T-helper 1 cell treated with Interleukin-12 subunit alpha and Interleukin-12 subunit beta and Interleukin-4 antibody, amounts not matched to agents 30 μg/mL and 1 μg/mL, for 36 hours (primary cell): ENCODE measurements around the gene HSBP1.

Experiments
- H3K27ac Mint-ChIP-seq: one replicate; pipeline ENCODE4 v1.8.0; 2021; ENCODE audit warnings: mild to moderate bottlenecking, mixed read lengths
- H3K27me3 Mint-ChIP-seq: one replicate; pipeline ENCODE4 v1.8.0; 2021; ENCODE audit warnings: low read depth, mixed read lengths
- H3K36me3 Mint-ChIP-seq: one replicate; pipeline ENCODE4 v1.8.0; 2021; ENCODE audit warnings: low read depth, mixed read lengths
- H3K4me1 Mint-ChIP-seq: one replicate; pipeline ENCODE4 v1.8.0; 2021; ENCODE audit warnings: low read depth, mixed read lengths
- H3K4me3 Mint-ChIP-seq: one replicate; pipeline ENCODE4 v1.8.0; 2021; ENCODE audit warnings: mild to moderate bottlenecking, moderate library complexity, mixed read lengths
- H3K9me3 Mint-ChIP-seq: one replicate; pipeline ENCODE4 v1.8.0; 2021; ENCODE audit warnings: mixed read lengths

HSBP1 gene

GRCh38 chr16:83842291-83842690 lies 34.5 kb downstream of the HSBP1 start:
- H3K27ac Mint-ChIP-seq: no peak overlapping the region
- no peaks in the 10 kb centered on the region for H3K9me3 Mint-ChIP-seq
- H3K4me1 Mint-ChIP-seq: no peaks in the 10 kb centered on the region
- no peak overlapping the region for H3K4me3 Mint-ChIP-seq
- H3K36me3 Mint-ChIP-seq: no peaks in the 10 kb centered on the region
- peaks cover 44% of the 10 kb centered on the region for H3K27me3 Mint-ChIP-seq

DNA sequence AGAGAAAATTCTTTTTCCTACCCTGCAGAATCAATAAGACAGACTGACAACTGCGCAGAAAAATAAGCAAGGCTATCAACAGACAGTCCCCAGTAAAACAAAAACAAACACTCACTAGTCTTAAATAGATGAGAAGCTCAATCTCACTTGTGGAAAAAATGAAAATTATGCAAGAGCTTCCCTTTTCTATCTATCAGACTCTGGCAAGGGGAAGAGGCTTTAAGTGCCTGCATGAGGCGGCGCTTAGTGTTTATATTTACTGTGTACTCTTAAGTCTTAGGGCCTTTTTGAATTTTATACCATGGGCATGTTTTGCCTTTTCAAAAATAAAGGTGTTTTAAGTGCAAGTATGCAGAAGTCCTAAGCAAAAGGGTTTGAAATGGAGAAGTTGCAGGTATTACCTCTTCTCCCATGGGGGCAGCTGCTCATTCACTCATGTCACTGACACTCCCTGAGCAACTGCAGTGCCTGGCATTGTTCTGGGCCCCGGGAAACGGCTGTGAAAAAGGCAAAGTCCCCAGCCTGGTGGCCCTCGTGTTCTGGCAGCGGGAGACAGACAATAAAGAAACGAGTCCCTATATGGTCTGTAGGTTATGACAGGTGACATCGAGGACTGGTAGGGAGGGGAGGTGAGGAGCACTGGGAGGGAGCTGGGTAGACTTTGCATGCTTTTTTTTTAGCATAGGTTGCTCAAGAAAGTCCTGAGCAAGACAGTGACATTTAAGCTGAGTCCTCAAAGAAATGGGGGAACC lies 35.2 kb downstream of the HSBP1 start:
- no peaks in the 10 kb centered on the region for H3K4me1 Mint-ChIP-seq
- no peak overlapping the region for H3K4me3 Mint-ChIP-seq
- H3K27me3 Mint-ChIP-seq: peaks cover 38% of the 10 kb centered on the region
- no peaks in the 10 kb centered on the region for H3K9me3 Mint-ChIP-seq
- H3K36me3 Mint-ChIP-seq: no peaks in the 10 kb centered on the region
- no peak overlapping the region for H3K27ac Mint-ChIP-seq

DNA sequence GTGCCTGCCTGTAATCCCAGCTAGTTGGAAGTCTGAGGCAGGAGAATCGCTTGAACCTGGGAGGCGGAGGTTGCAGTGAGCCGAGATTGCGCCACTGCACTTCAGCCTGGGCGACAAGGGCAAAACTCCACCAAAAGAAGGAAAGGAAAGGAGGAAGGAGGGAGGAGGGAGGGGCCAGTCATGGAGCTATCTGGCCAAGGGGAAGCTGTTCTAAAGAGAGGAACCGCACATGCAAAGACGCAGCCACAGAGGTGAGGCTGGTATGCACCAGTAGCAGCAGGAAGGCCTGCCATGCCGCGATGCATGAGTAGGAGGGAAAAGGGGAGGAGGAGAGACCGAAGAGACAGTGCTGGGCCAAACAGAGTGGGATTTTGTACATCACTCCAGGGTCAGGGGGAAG lies 35.9 kb downstream of the HSBP1 start:
- H3K27me3 Mint-ChIP-seq: peaks cover 32% of the 10 kb centered on the region
- H3K36me3 Mint-ChIP-seq: no peaks in the 10 kb centered on the region
- H3K4me1 Mint-ChIP-seq: no peaks in the 10 kb centered on the region
- no peaks in the 10 kb centered on the region for H3K9me3 Mint-ChIP-seq
- H3K27ac Mint-ChIP-seq: no peak overlapping the region
- no peak overlapping the region for H3K4me3 Mint-ChIP-seq

- no peaks in the 10 kb centered on the region for H3K9me3 Mint-ChIP-seq
- H3K36me3 Mint-ChIP-seq: no peaks in the 10 kb centered on the region
- peaks cover 20% of the 10 kb centered on the region for H3K27me3 Mint-ChIP-seq
- H3K4me3 Mint-ChIP-seq: no peak overlapping the region
- H3K27ac Mint-ChIP-seq: no peak overlapping the region
- no peaks in the 10 kb centered on the region for H3K4me1 Mint-ChIP-seq
These were observed 37.5 kb downstream of the HSBP1 start for GRCh38 chr16:83845263-83845662.

GRCh38 chr16:83847371-83848225 lies 39.8 kb downstream of the HSBP1 start:
- Mint-ChIP-seq H3K27me3 (peaks cover 13% of the 10 kb centered on the region), H3K36me3 (no peaks in the 10 kb centered on the region), H3K27ac (no peak overlapping the region), H3K4me3 (no peak overlapping the region), H3K4me1 (no peaks in the 10 kb centered on the region), H3K9me3 (no peaks in the 10 kb centered on the region)

GRCh38 chr16:83849421-83849820 lies 41.6 kb downstream of the HSBP1 start:
- no peaks in the 10 kb centered on the region for H3K36me3 Mint-ChIP-seq
- H3K4me3 Mint-ChIP-seq: no peak overlapping the region
- H3K27me3 Mint-ChIP-seq: peaks cover 8% of the 10 kb centered on the region
- no peak overlapping the region for H3K27ac Mint-ChIP-seq
- no peaks in the 10 kb centered on the region for H3K4me1 Mint-ChIP-seq
- no peaks in the 10 kb centered on the region for H3K9me3 Mint-ChIP-seq

DNA sequence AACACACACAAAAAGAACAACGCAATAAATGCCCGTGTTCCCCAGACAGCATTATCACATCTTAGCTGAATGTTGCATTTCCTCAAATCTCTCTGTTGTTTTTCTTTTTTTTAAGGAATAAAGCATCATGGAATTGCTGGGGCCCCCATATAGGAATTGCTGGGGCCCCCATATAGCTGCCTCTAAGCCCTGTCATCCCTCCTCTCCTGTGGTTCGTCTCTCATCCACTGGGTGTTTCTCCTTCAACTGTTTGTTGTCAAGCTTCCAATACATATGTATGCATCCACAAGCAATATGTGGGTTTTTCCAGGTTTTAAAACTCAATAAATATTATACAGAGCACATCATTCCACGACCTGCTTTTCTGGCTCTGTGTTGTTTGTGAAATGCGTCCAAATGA lies 43.2 kb downstream of the HSBP1 start:
- no peaks in the 10 kb centered on the region for H3K4me1 Mint-ChIP-seq
- H3K27me3 Mint-ChIP-seq: peaks cover 8% of the 10 kb centered on the region
- no peak overlapping the region for H3K27ac Mint-ChIP-seq
- no peak overlapping the region for H3K4me3 Mint-ChIP-seq
- H3K36me3 Mint-ChIP-seq: no peaks in the 10 kb centered on the region
- H3K9me3 Mint-ChIP-seq: no peaks in the 10 kb centered on the region

DNA sequence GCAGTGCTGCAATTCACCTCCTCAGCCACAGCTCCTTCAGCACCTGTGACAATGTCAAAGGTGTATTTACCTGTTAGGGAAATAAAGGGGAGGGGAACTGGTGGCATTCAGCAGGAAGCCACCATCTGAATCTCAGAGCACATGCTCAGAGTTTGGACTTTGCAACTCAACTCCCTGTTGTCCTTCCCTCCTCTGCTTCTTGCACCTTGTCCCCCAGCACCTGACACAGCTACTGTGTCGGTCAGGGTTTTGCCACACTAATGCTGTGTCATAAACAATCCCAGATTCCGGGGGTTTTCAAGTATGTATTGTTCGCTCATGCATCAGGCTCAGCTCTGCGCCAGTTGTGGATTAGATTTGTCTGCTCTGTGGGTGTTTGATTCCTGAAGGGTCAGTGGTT lies 43.7 kb downstream of the HSBP1 start:
- Mint-ChIP-seq H3K36me3 (no peaks in the 10 kb centered on the region), H3K4me3 (no peak overlapping the region), H3K9me3 (no peaks in the 10 kb centered on the region), H3K27ac (no peak overlapping the region), H3K27me3 (peaks cover 8% of the 10 kb centered on the region), H3K4me1 (no peaks in the 10 kb centered on the region)

- no peaks in the 10 kb centered on the region for H3K27me3 Mint-ChIP-seq
- no peak overlapping the region for H3K27ac Mint-ChIP-seq
- no peaks in the 10 kb centered on the region for H3K9me3 Mint-ChIP-seq
- no peak overlapping the region for H3K4me3 Mint-ChIP-seq
- no peaks in the 10 kb centered on the region for H3K36me3 Mint-ChIP-seq
- H3K4me1 Mint-ChIP-seq: no peaks in the 10 kb centered on the region
These were observed 45.0 kb downstream of the HSBP1 start for GRCh38 chr16:83852774-83853173.

DNA sequence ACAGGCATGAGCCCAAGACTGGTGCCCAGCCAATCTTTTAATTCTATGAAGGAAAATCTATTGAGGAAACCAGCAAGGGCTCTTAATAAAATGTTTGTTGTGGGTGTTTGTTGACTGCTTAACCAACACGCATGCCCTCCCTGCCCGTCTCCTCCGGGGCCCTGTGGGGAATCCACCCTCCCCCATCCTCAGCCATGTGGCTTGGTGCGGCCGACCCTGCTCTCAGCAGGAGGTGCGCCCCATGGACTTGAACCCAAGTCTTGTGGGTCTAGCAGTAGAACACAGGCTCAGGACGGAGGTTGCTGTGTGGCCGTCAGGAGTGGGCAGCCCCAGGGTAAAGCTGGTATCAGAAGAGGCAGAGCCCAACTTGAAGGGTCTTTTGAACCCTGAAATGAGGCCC lies 46.1 kb downstream of the HSBP1 start:
- H3K4me1 Mint-ChIP-seq: no peaks in the 10 kb centered on the region

DNA sequence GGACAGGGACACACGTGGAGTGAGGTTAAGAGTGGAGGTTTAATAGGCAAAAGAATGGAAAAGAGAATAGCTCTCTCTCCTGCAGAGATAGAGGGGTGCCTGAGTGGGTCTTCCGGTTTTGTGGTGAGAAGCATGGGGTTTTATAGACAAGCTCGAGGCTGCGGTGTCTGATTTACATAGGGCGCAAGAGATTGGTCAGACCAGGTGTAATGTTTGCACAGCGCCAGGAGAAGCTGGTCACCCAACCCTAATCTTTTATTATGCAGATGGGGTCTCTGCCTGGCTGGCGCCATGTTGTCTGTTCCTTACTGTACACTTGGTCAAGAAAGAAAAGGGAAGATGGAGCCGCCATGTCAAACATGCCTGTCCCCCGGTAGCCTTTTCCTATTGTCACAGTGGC lies 46.6 kb downstream of the HSBP1 start:
- Mint-ChIP-seq H3K4me3 (no peak overlapping the region), H3K27me3 (no peaks in the 10 kb centered on the region), H3K9me3 (no peaks in the 10 kb centered on the region), H3K27ac (no peak overlapping the region), H3K4me1 (no peaks in the 10 kb centered on the region), H3K36me3 (no peaks in the 10 kb centered on the region)

More for the DNA sequence above, 46.1 kb downstream of the HSBP1 start:
- no peak overlapping the region for H3K4me3 Mint-ChIP-seq
- H3K27ac Mint-ChIP-seq: no peak overlapping the region
- no peaks in the 10 kb centered on the region for H3K27me3 Mint-ChIP-seq
- no peaks in the 10 kb centered on the region for H3K9me3 Mint-ChIP-seq
- H3K36me3 Mint-ChIP-seq: no peaks in the 10 kb centered on the region

DNA sequence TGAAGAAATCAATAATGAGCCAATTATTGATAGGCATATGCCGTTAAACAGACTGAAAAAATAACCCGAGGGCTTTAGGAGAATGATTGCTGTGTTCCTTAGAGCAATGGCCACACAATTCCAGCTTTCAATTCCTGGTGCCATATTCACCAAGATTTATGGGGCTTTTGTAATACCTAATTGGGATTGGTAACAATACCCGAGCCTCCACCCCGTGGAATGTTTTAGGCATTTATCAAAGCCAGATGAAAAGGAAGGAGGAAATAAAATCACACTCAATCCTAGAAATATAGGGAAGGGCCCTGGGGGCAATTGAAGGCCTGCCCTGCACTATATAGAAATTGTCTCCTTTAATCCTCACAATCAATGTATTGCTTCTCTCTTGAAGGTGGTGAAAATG lies 49.0 kb downstream of the HSBP1 start:
- peaks cover 3% of the 10 kb centered on the region for H3K27me3 Mint-ChIP-seq
- H3K4me3 Mint-ChIP-seq: no peak overlapping the region
- no peaks in the 10 kb centered on the region for H3K9me3 Mint-ChIP-seq
- H3K27ac Mint-ChIP-seq: no peak overlapping the region
- H3K36me3 Mint-ChIP-seq: no peaks in the 10 kb centered on the region
- H3K4me1 Mint-ChIP-seq: no peaks in the 10 kb centered on the region

DNA sequence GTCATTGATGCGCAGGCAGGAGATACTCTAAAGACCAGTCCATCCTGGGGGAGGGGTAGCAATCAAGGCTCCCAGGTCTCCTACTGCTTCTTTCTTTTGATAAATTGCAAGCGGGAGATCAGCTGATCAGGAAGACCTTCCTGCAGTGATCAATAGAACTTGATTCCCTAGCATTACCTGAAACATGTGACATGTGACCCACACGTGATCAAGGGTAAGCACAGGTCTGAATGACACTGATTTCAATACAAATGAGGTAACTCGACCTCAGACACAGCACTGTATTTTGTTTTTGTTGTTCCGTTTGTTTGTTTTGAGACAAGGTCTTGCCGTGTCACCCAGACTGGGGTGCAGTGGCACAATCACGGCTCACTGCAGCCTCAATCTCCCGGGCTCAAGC lies 51.5 kb downstream of the HSBP1 start:
- Mint-ChIP-seq H3K27me3 (peaks cover 3% of the 10 kb centered on the region), H3K36me3 (no peaks in the 10 kb centered on the region), H3K27ac (no peak overlapping the region), H3K4me3 (no peak overlapping the region), H3K9me3 (no peaks in the 10 kb centered on the region), H3K4me1 (no peaks in the 10 kb centered on the region)

DNA sequence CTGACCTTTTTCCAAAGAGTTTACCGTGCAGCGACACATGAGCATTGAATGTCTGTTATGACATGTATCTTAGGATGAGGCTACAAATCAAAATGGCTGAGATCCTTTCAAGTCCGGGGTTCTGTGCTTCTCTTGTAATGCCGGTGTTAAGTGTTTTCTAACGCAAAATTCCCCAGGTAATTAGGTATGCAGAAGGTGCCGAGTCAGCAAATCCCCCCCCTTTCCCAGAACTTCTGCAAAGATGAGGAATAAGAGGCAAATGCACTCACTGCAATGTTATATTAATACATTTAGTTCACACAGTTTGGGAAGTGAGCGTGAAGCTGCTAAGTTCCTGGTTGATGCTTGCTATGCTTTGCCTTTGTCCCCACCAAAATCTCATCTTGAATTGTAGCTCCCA lies 54.9 kb downstream of the HSBP1 start:
- Mint-ChIP-seq H3K4me3 (no peak overlapping the region), H3K9me3 (peaks cover 5% of the 10 kb centered on the region), H3K4me1 (no peaks in the 10 kb centered on the region), H3K27ac (no peak overlapping the region), H3K27me3 (peaks cover 17% of the 10 kb centered on the region), H3K36me3 (no peaks in the 10 kb centered on the region)

DNA sequence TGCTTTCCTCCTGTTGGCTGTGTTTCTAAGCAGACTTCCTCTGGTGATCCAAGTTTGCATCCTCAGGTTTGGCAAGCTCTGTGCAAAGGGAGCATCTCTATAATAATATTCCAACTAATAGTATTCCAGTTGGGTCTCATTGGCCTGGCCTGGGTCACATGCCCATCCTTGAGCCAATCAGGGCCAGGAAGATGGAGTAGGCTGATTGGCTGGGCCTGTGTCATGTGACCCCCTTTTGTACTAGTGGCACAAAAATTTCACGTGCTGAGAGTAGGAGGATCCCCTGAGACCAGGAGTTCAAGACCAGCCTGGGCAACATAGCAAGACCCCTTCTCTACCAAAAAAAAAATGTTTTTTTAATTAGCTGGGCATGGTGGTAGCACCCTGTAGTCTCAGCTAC lies 55.9 kb downstream of the HSBP1 start:
- H3K36me3 Mint-ChIP-seq: no peaks in the 10 kb centered on the region
- H3K27me3 Mint-ChIP-seq: peaks cover 17% of the 10 kb centered on the region
- no peak overlapping the region for H3K4me3 Mint-ChIP-seq
- H3K4me1 Mint-ChIP-seq: no peaks in the 10 kb centered on the region
- peaks cover 5% of the 10 kb centered on the region for H3K9me3 Mint-ChIP-seq
- H3K27ac Mint-ChIP-seq: no peak overlapping the region
